Measurements from ENCODE around the gene DIAPH1. TPM values are rescaled to one million over a fixed set of nuclear protein-coding genes. Genes with fewer than 3 reads are reported as not detected.

DIAPH1 gene
- total RNA-seq, 1 experiment from 2014 or later: 142 TPM

GRCh38 chr5:141638771-141639170 is 20.0 kb upstream of the DIAPH1 start (continued):
- no peak for TF ChIP-seq CTCF (IDR thresholded peaks at IDR 0.05 in 2 of 3, conservative IDR thresholded peaks at IDR 0.05 in 1 of 3; ENCODE audit: borderline replicate concordance in 1 of 3, insufficient read depth in 1 of 3, low read depth in 2 of 3, low read length in 2 of 3)
- TF ChIP-seq YY1 (IDR thresholded peaks at IDR 0.05; ENCODE audit: extremely low read depth, insufficient replicate concordance, low read depth, low read length): no peak
- no peak for TF ChIP-seq FOSL1 (IDR thresholded peaks at IDR 0.05; ENCODE audit: low read depth)
- TF ChIP-seq POLR2AphosphoS5 (IDR thresholded peaks at IDR 0.05; ENCODE audit: low read depth, low read length): no peak
- no peak for TF ChIP-seq ZNF274 (IDR thresholded peaks at IDR 0.05; ENCODE audit: low read depth, low read length)
- no peak for TF ChIP-seq POLR2A (IDR thresholded peaks at IDR 0.05; ENCODE audit: borderline replicate concordance, extremely low read depth, insufficient read depth, insufficient read length)
- no peak for TF ChIP-seq SIN3A (IDR thresholded peaks at IDR 0.05; ENCODE audit: low read depth)
- TF ChIP-seq TCF7L2 (IDR thresholded peaks at IDR 0.05; ENCODE audit: borderline replicate concordance, extremely low read depth, insufficient read depth, insufficient read length): no peak
- TF ChIP-seq ZBTB33 (IDR thresholded peaks at IDR 0.05; ENCODE audit: extremely low read depth, insufficient replicate concordance, low read length): no peak
- no peak for TF ChIP-seq ELF1 (IDR thresholded peaks at IDR 0.05; ENCODE audit: borderline replicate concordance, low read depth)
- no peak for TF ChIP-seq EGR1 (IDR thresholded peaks at IDR 0.05; ENCODE audit: low read depth)

Data from HCT116 (cell line).